Fibroblast of pulmonary artery (primary cell): ENCODE measurements around the gene GPR137.

Experiments used
- DNase-seq: peaks from one replicate; pipeline ENCODE4 v3.0.0-alpha.2; 2010; ENCODE audit warnings: low read depth
- H3K4me3 ChIP-seq: replicated peaks from 2 replicates; pipeline ENCODE4 v1.5.1; 2011; ENCODE audit warnings: low read depth, mild to moderate bottlenecking, control low read depth, low read length, moderate library complexity
- TF ChIP-seq, protein P1 (sequence below): IDR thresholded peaks from 2 replicates; pipeline ENCODE4 v1.5.1; 2011; ENCODE audit warnings: mild to moderate bottlenecking, control low read depth, low read length, inconsistent platforms; ENCODE audit errors: missing control alignments

Gene GPR137

GRCh38 chr11:64337538-64338249 lies 52.0 kb downstream of the GPR137 start:
- TF ChIP-seq, protein P1, sequence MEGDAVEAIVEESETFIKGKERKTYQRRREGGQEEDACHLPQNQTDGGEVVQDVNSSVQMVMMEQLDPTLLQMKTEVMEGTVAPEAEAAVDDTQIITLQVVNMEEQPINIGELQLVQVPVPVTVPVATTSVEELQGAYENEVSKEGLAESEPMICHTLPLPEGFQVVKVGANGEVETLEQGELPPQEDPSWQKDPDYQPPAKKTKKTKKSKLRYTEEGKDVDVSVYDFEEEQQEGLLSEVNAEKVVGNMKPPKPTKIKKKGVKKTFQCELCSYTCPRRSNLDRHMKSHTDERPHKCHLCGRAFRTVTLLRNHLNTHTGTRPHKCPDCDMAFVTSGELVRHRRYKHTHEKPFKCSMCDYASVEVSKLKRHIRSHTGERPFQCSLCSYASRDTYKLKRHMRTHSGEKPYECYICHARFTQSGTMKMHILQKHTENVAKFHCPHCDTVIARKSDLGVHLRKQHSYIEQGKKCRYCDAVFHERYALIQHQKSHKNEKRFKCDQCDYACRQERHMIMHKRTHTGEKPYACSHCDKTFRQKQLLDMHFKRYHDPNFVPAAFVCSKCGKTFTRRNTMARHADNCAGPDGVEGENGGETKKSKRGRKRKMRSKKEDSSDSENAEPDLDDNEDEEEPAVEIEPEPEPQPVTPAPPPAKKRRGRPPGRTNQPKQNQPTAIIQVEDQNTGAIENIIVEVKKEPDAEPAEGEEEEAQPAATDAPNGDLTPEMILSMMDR: no peak
- peak; percentile 22 for DNase-seq
- H3K4me3 ChIP-seq: no peak overlapping the region

GRCh38 chr11:64338716-64339115 lies 53.1 kb downstream of the GPR137 start:
- TF ChIP-seq, protein P1: no peak
- no peak overlapping the region for H3K4me3 ChIP-seq
- no peak for DNase-seq
